H9 (cell line): ENCODE data around the gene CAB39L. TPM values are rescaled to one million over a fixed set of nuclear protein-coding genes. Genes with fewer than 3 reads are reported as not detected.

Experiments
- DNase-seq: peaks from one replicate; pipeline ENCODE4 v3.0.0-alpha.2; 2017
- H2AFZ ChIP-seq: one replicate; pipeline ENCODE4 v1.6.1; 2013; ENCODE audit warnings: mild to moderate bottlenecking, low read length, control low read depth, moderate library complexity
- H2AK5ac ChIP-seq: 2 replicates; pipeline ENCODE4 v1.6.1; 2013; ENCODE audit warnings: low read length, control low read depth, mixed read lengths; ENCODE audit not compliant: insufficient read length
- H2BK120ac ChIP-seq: one replicate; pipeline ENCODE4 v1.6.1; 2013; ENCODE audit warnings: low read depth, mild to moderate bottlenecking, low read length, control low read depth, inconsistent platforms; ENCODE audit not compliant: poor library complexity, severe bottlenecking
- H2BK12ac ChIP-seq: 2 replicates; pipeline ENCODE4 v1.6.1; 2013; ENCODE audit warnings: low read length, control low read depth, mixed read lengths, low read depth; ENCODE audit not compliant: insufficient read length
- H2BK15ac ChIP-seq: 2 replicates; pipeline ENCODE4 v1.6.1; 2013; ENCODE audit warnings: low read depth, low read length, control low read depth
- H2BK20ac ChIP-seq: one replicate; pipeline ENCODE4 v1.6.1; 2013; ENCODE audit warnings: low read depth, mild to moderate bottlenecking, low read length, control low read depth, inconsistent platforms; ENCODE audit not compliant: poor library complexity, severe bottlenecking
- H2BK5ac ChIP-seq: 2 replicates; pipeline ENCODE4 v1.6.1; 2013; ENCODE audit warnings: low read length, control low read depth, mixed read lengths; ENCODE audit not compliant: insufficient read length
- H3K14ac ChIP-seq: 2 replicates; pipeline ENCODE4 v1.6.1; 2013; ENCODE audit warnings: low read length, control low read depth; ENCODE audit not compliant: insufficient read depth
- H3K18ac ChIP-seq: 2 replicates; pipeline ENCODE4 v1.6.1; 2013; ENCODE audit warnings: low read depth, mild to moderate bottlenecking, mixed read lengths, low read length, control low read depth; ENCODE audit not compliant: insufficient read length
- H3K23ac ChIP-seq: 2 replicates; pipeline ENCODE4 v1.6.1; 2013; ENCODE audit warnings: low read length, control low read depth, mixed read lengths, low read depth; ENCODE audit not compliant: insufficient read length
- H3K23me2 ChIP-seq: 2 replicates; pipeline ENCODE4 v1.6.1; 2013; ENCODE audit warnings: low read depth, mild to moderate bottlenecking, mixed read lengths, low read length, control low read depth; ENCODE audit not compliant: insufficient read length, poor library complexity, severe bottlenecking
- H3K27ac ChIP-seq: 2 replicates; pipeline ENCODE4 v1.5.1; 2013; ENCODE audit warnings: low read length, control low read depth, mixed read lengths, low read depth; ENCODE audit not compliant: insufficient read length
- H3K27me3 ChIP-seq: 2 replicates; pipeline ENCODE4 v1.6.1; 2013; ENCODE audit warnings: low read length, control low read depth, inconsistent platforms; ENCODE audit not compliant: insufficient read depth
- H3K4ac ChIP-seq: 2 replicates; pipeline ENCODE4 v1.6.1; 2013; ENCODE audit warnings: low read depth, mild to moderate bottlenecking, control low read depth, inconsistent platforms, low read length, moderate library complexity
- H3K4me1 ChIP-seq: 2 replicates; pipeline ENCODE4 v1.6.1; 2013; ENCODE audit warnings: low read length, control low read depth, inconsistent platforms; ENCODE audit not compliant: insufficient read depth
- H3K4me2 ChIP-seq: 2 replicates; pipeline ENCODE4 v1.6.1; 2013; ENCODE audit warnings: low read length, control low read depth, mixed read lengths; ENCODE audit not compliant: insufficient read length, insufficient read depth
- H3K56ac ChIP-seq: 2 replicates; pipeline ENCODE4 v1.6.1; 2013; ENCODE audit warnings: low read depth, mild to moderate bottlenecking, mixed read lengths, low read length, control low read depth; ENCODE audit not compliant: insufficient read length
- H3K79me1 ChIP-seq: 2 replicates; pipeline ENCODE4 v1.6.1; 2013; ENCODE audit warnings: low read depth, mild to moderate bottlenecking, moderate library complexity, low read length, control low read depth, inconsistent platforms; ENCODE audit not compliant: insufficient read depth, poor library complexity, severe bottlenecking
- H3K79me2 ChIP-seq: 2 replicates; pipeline ENCODE4 v1.6.1; 2013; ENCODE audit warnings: low read length, control low read depth, inconsistent platforms; ENCODE audit not compliant: insufficient read depth
- H3K9ac ChIP-seq: 2 replicates; pipeline ENCODE4 v1.6.1; 2013; ENCODE audit warnings: low read length, control low read depth, mixed read lengths; ENCODE audit not compliant: insufficient read length; ENCODE audit errors: extremely low read depth
- H3K9me3 ChIP-seq: one replicate; pipeline ENCODE4 v1.6.1; 2013; ENCODE audit warnings: low read depth, low read length, inconsistent platforms; ENCODE audit not compliant: control insufficient read depth
- H3T11ph ChIP-seq: one replicate; pipeline ENCODE4 v1.6.1; 2013; ENCODE audit warnings: mild to moderate bottlenecking, low read length, control low read depth, inconsistent platforms
- H4K20me1 ChIP-seq: one replicate; pipeline ENCODE4 v1.6.1; 2013; ENCODE audit not compliant: control insufficient read depth, insufficient read length, insufficient read depth
- H4K5ac ChIP-seq: 2 replicates; pipeline ENCODE4 v1.6.1; 2013; ENCODE audit warnings: low read depth, mild to moderate bottlenecking, mixed read lengths, low read length, control low read depth; ENCODE audit not compliant: insufficient read length
- H4K8ac ChIP-seq: replicated peaks from 2 replicates; pipeline ENCODE4 v1.6.1; 2013; ENCODE audit warnings: low read length, control low read depth, mixed read lengths, low read depth; ENCODE audit not compliant: insufficient read length
- H4K91ac ChIP-seq: 2 replicates; pipeline ENCODE4 v1.6.1; 2013; ENCODE audit warnings: low read depth, mild to moderate bottlenecking, moderate library complexity, mixed read lengths, low read length, control low read depth; ENCODE audit not compliant: insufficient read length
- H3K27ac Mint-ChIP-seq, 3 experiments: 2 replicates in 2 of 3; 3 replicates in 1 of 3; pipeline ENCODE4 v1.8.0; 2020 to 2021; ENCODE audit warnings: mixed read lengths in 3 of 3, mild to moderate bottlenecking in 1 of 3, moderate library complexity in 1 of 3
- H3K27me3 Mint-ChIP-seq: 2 replicates; pipeline ENCODE4 v1.8.0; 2021; ENCODE audit warnings: low read depth, mild to moderate bottlenecking, moderate library complexity, mixed read lengths
- H3K36me3 Mint-ChIP-seq, 3 experiments: 2 replicates in 2 of 3; 3 replicates in 1 of 3; pipeline ENCODE4 v1.8.0; 2020 to 2021; ENCODE audit warnings: low read depth in 3 of 3, mixed read lengths in 3 of 3; ENCODE audit not compliant: insufficient read depth in 1 of 3
- H3K4me1 Mint-ChIP-seq, 2 experiments: 2 replicates each; pipeline ENCODE4 v1.8.0; 2020; ENCODE audit warnings: mixed read lengths in 2 of 2
- H3K4me3 Mint-ChIP-seq, 2 experiments: 2 replicates in 1 of 2; 3 replicates in 1 of 2; pipeline ENCODE4 v1.8.0; 2020 to 2021; ENCODE audit warnings: mild to moderate bottlenecking in 2 of 2, mixed read lengths in 2 of 2, moderate library complexity in 1 of 2
- H3K9me3 Mint-ChIP-seq, 2 experiments: 2 replicates in 1 of 2; 3 replicates in 1 of 2; pipeline ENCODE4 v1.8.0; 2020; ENCODE audit warnings: mild to moderate bottlenecking in 2 of 2, mixed read lengths in 2 of 2, moderate library complexity in 1 of 2
- CTCF ChIP-seq: fragments of 200-600 bp; sonication (generic); conservative IDR thresholded peaks from 3 replicates; pipeline ENCODE4 v1.8.0; 2021; ENCODE audit warnings: antibody characterized with exemption, mild to moderate bottlenecking
- total RNA-seq: library from RNA; stranded (reverse); gene quantifications from 2 replicates; pipeline ENCODE4 v1.2.1, GENCODE V29; 2021

The CAB39L gene
- total RNA-seq, 1 experiment from 2014 or later = 6.0 TPM

- H2BK20ac ChIP-seq = no peak overlapping the region
- H3K27ac ChIP-seq = no peak overlapping the region
- H3K56ac ChIP-seq = no peak overlapping the region
Observed at GRCh38 chr13:49341941-49342340, 101.9 kb downstream of the CAB39L start.

More at GRCh38 chr13:49341941-49342340, 101.9 kb downstream of the CAB39L start:
- no peak overlapping the region for H3K4ac ChIP-seq
- H2BK120ac ChIP-seq = no peak overlapping the region
- H2AK5ac ChIP-seq = no peak overlapping the region
- H3K4me2 ChIP-seq = no peak overlapping the region
- no peaks in the 10 kb centered on the region for H3K23me2 ChIP-seq
- H4K91ac ChIP-seq = no peak overlapping the region
- no peak overlapping the region for H2BK5ac ChIP-seq
- Mint-ChIP-seq H3K27me3 (no peaks in the 10 kb centered on the region), H3K9me3 (no peaks in the 10 kb centered on the region), H3K36me3 (no peaks in the 10 kb centered on the region), H3K4me1 (peaks cover 4 to 6% of the 10 kb centered on the region in 2 experiments; a peak in 3 of 4 replicates), H3K27ac (no peak overlapping the region), H3K4me3 (no peak overlapping the region)
- no peaks in the 10 kb centered on the region for H3K4me1 ChIP-seq
- no peaks in the 10 kb centered on the region for H3K27me3 ChIP-seq
- H3K79me2 ChIP-seq = no peaks in the 10 kb centered on the region
- H3K14ac ChIP-seq = no peak overlapping the region
- no peak for DNase-seq
- H4K5ac ChIP-seq = no peak overlapping the region
- H3K23ac ChIP-seq = no peak overlapping the region
- H4K8ac ChIP-seq = no peak overlapping the region
- no peak overlapping the region for H2BK15ac ChIP-seq
- no peaks in the 10 kb centered on the region for H3K9me3 ChIP-seq
- TF ChIP-seq CTCF = no peak
- H3K9ac ChIP-seq = no peak overlapping the region
- no peak overlapping the region for H3K18ac ChIP-seq
- H2BK12ac ChIP-seq = no peak overlapping the region
- no peaks in the 10 kb centered on the region for H4K20me1 ChIP-seq
- H3K79me1 ChIP-seq = no peaks in the 10 kb centered on the region
- H3T11ph ChIP-seq = no peak overlapping the region
- no peak overlapping the region for H2AFZ ChIP-seq
